ENCODE results near the gene LIG3.
A peak's percentile ranks its signal among the peaks of the same experiment; 100 is the strongest.
"Not testable (repeated sequence)": the region's sequence is repeated elsewhere in the genome, so short reads cannot be mapped to it uniquely, and the experiment has no call there.

LIG3 gene

GRCh38 chr17:34980353-34980680, at the start of gene LIG3:
Gene LIG3, plus strand, starts transcription at chr17:34980512. Its CDS starts 2,494 bp downstream, at chr17:34983006.
- DNase-seq = peak; percentile 64

- DNase-seq = not testable (repeated sequence)
Measured at GRCh38 chr17:34950780-34951179, 29.5 kb upstream of the LIG3 start.

- no peak for DNase-seq
Measured at GRCh38 chr17:34958438-34958837, 21.9 kb upstream of the LIG3 start.

- DNase-seq = peak; percentile 56
Measured at GRCh38 chr17:34961093-34961911, 19.0 kb upstream of the LIG3 start, which contains the start of the genes CCT6B and ZNF830. Gene CCT6B, minus strand, starts transcription at chr17:34961460. Its CDS starts 67 bp downstream, at chr17:34961393. Gene ZNF830, plus strand, starts transcription at chr17:34961540. Its CDS starts 27 bp downstream, at chr17:34961567.

- no peak for DNase-seq
Measured at GRCh38 chr17:34974179-34974578, 6.1 kb upstream of the LIG3 start.

- DNase-seq = no peak
Measured at GRCh38 chr17:34974794-34975785, 5.2 kb upstream of the LIG3 start.

- DNase-seq = no peak
Measured at GRCh38 chr17:34979153-34979552, 1.2 kb upstream of the LIG3 start.

- no peak for DNase-seq
Measured at GRCh38 chr17:34979650-34980352, 511 bp upstream of the LIG3 start.

- DNase-seq = peak; percentile 62
Measured at GRCh38 chr17:34980681-34981537, 597 bp downstream of the LIG3 start.

- DNase-seq = no peak
Measured at GRCh38 chr17:34981538-34982241, 1.4 kb downstream of the LIG3 start.

- no peak for DNase-seq
Measured at GRCh38 chr17:34987232-34987631, 6.9 kb downstream of the LIG3 start.

- DNase-seq = no peak
Measured at GRCh38 chr17:34988644-34989043, 8.3 kb downstream of the LIG3 start.

GRCh38 chr17:34989473-34989872, 9.2 kb downstream of the LIG3 start:
- no peak for DNase-seq

- DNase-seq = no peak
Measured at GRCh38 chr17:34990921-34991365, 10.6 kb downstream of the LIG3 start.

- no peak for DNase-seq
Measured at GRCh38 chr17:34991606-34992005, 11.3 kb downstream of the LIG3 start.

GRCh38 chr17:34993031-34993430, 12.7 kb downstream of the LIG3 start:
- DNase-seq = no peak

GRCh38 chr17:34996422-34997285, 16.3 kb downstream of the LIG3 start:
- no peak for DNase-seq

GRCh38 chr17:34997355-34997862, 17.1 kb downstream of the LIG3 start:
- no peak for DNase-seq

GRCh38 chr17:34998205-34998604, 17.9 kb downstream of the LIG3 start:
- DNase-seq = peak; percentile 79

GRCh38 chr17:34999456-34999855, 19.1 kb downstream of the LIG3 start:
- DNase-seq = no peak

Data from 8988T (cell line).